ENCODE measurements around the gene TPST1. TPM values are rescaled to one million over a fixed set of nuclear protein-coding genes. Genes with fewer than 3 reads are reported as not detected.

The TPST1 gene
- polyA plus RNA-seq, 1 of the 3 experiments (the other 2 are of a cell fraction): 36.4 TPM

DNA sequence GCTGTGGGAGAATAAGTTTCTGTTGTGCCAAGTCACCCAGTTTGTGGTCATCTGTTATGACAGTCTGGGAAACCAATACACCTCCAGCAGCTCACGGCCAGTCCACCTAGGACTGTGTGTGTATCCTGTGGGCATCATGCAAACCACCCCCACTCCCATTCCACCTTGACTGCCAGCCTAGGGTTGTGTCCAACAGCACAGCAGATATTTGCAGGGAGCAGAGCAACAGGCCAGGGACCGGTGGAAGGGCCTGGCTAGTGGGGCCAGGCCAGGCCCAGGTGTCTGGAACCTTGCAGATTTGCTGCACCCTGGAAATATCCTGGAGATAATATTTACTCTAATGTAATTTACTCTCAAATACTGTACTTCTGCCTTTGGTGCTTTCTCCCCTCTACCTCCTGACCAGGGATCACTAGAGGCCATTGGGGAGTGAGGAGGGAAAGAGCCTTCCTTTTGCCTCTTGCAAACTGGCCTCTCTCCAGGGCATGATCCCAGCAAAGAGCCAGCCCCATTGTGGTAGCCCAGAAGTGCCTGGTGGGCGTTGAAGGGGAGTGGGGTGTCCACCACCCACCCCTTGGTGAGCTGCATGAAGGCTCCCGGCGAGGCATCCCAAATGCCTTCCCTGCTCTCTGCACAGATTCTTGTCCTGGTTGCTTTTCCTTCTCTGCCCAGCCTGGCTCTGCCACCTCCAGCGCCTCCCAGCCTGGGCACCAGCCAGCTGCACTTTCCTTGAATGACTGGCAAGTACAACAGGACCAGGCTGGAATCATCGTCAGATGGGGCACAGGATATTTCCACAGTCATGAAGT is 15.2 kb upstream of the TPST1 start:
- H3K4me3 ChIP-seq (ENCODE audit: low read depth in 2 of 2, low read length in 1 of 2): no peak overlapping the region
- H4K20me1 ChIP-seq (ENCODE audit: insufficient read depth): no peaks in the 10 kb centered on the region
- 98% methylated on average over 7 of the region's 7 CpGs for WGBS (ENCODE audit: low lambda C conversion rate)
- H3K36me3 ChIP-seq (replicated peaks in 1 of 2; ENCODE audit: control insufficient read depth in 1 of 2, insufficient read depth in 2 of 2, low read length in 1 of 2): no peaks in the 10 kb centered on the region
- no peaks in the 10 kb centered on the region for H3K9me3 ChIP-seq
- no peak for TF ChIP-seq TAF1 (IDR thresholded peaks at IDR 0.05; ENCODE audit: borderline replicate concordance, low read depth, low read length)
- TF ChIP-seq RXRA (IDR thresholded peaks at IDR 0.05; ENCODE audit: borderline replicate concordance, low read depth): no peak
- TF ChIP-seq EP300 (IDR thresholded peaks at IDR 0.05; ENCODE audit: borderline replicate concordance in 1 of 2, low read depth in 1 of 2, low read length in 1 of 2): no peak
- TF ChIP-seq GABPA (IDR thresholded peaks at IDR 0.05; ENCODE audit: low read depth): no peak
- TF ChIP-seq, protein P1, sequence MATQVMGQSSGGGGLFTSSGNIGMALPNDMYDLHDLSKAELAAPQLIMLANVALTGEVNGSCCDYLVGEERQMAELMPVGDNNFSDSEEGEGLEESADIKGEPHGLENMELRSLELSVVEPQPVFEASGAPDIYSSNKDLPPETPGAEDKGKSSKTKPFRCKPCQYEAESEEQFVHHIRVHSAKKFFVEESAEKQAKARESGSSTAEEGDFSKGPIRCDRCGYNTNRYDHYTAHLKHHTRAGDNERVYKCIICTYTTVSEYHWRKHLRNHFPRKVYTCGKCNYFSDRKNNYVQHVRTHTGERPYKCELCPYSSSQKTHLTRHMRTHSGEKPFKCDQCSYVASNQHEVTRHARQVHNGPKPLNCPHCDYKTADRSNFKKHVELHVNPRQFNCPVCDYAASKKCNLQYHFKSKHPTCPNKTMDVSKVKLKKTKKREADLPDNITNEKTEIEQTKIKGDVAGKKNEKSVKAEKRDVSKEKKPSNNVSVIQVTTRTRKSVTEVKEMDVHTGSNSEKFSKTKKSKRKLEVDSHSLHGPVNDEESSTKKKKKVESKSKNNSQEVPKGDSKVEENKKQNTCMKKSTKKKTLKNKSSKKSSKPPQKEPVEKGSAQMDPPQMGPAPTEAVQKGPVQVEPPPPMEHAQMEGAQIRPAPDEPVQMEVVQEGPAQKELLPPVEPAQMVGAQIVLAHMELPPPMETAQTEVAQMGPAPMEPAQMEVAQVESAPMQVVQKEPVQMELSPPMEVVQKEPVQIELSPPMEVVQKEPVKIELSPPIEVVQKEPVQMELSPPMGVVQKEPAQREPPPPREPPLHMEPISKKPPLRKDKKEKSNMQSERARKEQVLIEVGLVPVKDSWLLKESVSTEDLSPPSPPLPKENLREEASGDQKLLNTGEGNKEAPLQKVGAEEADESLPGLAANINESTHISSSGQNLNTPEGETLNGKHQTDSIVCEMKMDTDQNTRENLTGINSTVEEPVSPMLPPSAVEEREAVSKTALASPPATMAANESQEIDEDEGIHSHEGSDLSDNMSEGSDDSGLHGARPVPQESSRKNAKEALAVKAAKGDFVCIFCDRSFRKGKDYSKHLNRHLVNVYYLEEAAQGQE (IDR thresholded peaks at IDR 0.05; ENCODE audit: low read depth, low read length): no peak
- TF ChIP-seq ELF1 (IDR thresholded peaks at IDR 0.05): no peak
- TF ChIP-seq RCOR1 (IDR thresholded peaks at IDR 0.05; ENCODE audit: low read length): no peak
- TF ChIP-seq, protein P2, sequence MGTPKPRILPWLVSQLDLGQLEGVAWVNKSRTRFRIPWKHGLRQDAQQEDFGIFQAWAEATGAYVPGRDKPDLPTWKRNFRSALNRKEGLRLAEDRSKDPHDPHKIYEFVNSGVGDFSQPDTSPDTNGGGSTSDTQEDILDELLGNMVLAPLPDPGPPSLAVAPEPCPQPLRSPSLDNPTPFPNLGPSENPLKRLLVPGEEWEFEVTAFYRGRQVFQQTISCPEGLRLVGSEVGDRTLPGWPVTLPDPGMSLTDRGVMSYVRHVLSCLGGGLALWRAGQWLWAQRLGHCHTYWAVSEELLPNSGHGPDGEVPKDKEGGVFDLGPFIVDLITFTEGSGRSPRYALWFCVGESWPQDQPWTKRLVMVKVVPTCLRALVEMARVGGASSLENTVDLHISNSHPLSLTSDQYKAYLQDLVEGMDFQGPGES (IDR thresholded peaks at IDR 0.05; ENCODE audit: low read depth, low read length): no peak
- TF ChIP-seq, protein P3, sequence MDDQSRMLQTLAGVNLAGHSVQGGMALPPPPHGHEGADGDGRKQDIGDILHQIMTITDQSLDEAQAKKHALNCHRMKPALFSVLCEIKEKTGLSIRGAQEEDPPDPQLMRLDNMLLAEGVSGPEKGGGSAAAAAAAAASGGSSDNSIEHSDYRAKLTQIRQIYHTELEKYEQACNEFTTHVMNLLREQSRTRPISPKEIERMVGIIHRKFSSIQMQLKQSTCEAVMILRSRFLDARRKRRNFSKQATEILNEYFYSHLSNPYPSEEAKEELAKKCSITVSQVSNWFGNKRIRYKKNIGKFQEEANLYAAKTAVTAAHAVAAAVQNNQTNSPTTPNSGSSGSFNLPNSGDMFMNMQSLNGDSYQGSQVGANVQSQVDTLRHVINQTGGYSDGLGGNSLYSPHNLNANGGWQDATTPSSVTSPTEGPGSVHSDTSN (IDR thresholded peaks at IDR 0.05): no peak
- no peak for TF ChIP-seq MEF2A (IDR thresholded peaks at IDR 0.05; ENCODE audit: borderline replicate concordance, low read depth)
- no peak for TF ChIP-seq FOSL2 (IDR thresholded peaks at IDR 0.05; ENCODE audit: borderline replicate concordance, low read depth)
- no peak for TF ChIP-seq FOXM1 (IDR thresholded peaks at IDR 0.05; ENCODE audit: low read depth)
- no peak for TF ChIP-seq RAD21 (IDR thresholded peaks at IDR 0.05; ENCODE audit: low read length)
- TF ChIP-seq TEAD4 (IDR thresholded peaks at IDR 0.05; ENCODE audit: borderline replicate concordance, insufficient read depth): no peak
- H3K9ac ChIP-seq: no peak overlapping the region
- POLR2A ChIA-PET: no interaction called here
- no peaks in the 10 kb centered on the region for H3K9me2 ChIP-seq
- no peaks in the 10 kb centered on the region for H3F3A ChIP-seq (replicated peaks; ENCODE audit: insufficient read depth)
- peaks cover 0 to 7% of the 10 kb centered on the region in 2 experiments; a peak in 1 of 4 replicates for H3K4me1 ChIP-seq (ENCODE audit: control insufficient read depth in 1 of 2, insufficient read depth in 2 of 2, low read depth in 1 of 2, low read length in 1 of 2)
- H3K79me2 ChIP-seq (ENCODE audit: insufficient read depth): no peaks in the 10 kb centered on the region
- H2AFZ ChIP-seq (ENCODE audit: low read depth): no peak overlapping the region
- CTCF ChIA-PET: interaction anchor here (0.6 kb wide), 2 partner anchors 9 to 14 kb away, joined by 3 read pairs; no protein-coding TSS in a partner anchor
- H3K4me2 ChIP-seq: no peak overlapping the region
- H3K27me3 ChIP-seq (ENCODE audit: insufficient read depth): no peaks in the 10 kb centered on the region
- H3K27ac ChIP-seq (ENCODE audit: low read depth in 2 of 2, low read length in 1 of 2): no peak overlapping the region; a peak in 1 of 4 replicates
- DNase-seq: no peak

Measured in SK-N-SH (cell line).